Measurements from ENCODE around the gene MATK. TPM values are rescaled to one million over a fixed set of nuclear protein-coding genes. Genes with fewer than 3 reads are reported as not detected.

Gene MATK
- total RNA-seq, 1 donor from 2014 or later: not detected

DNA sequence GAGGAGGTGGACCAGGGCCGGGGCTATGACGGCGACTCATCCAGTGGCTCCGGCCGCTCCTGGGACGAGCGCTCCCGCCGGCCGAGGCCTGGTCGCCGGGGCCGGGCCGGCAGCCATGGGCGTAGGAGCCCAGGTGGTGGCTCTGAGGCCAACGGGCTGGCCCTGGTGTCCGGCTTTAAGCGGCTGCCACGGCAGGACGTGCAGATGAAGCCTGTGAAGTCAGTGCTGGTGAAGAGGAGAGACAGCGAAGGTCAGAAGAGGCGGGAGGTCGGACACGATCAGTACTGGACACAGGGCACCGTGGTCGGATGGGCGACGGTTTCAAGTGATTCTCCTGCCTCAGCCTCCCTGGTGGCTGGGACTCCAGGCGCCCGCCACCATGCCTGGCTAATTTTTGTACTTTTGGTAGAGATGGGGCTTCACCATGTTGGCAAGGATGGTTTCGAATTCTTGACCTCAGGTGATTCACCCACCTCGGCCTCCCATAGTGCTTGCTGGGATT lies 55.7 kb downstream of the MATK start:
- Mint-ChIP-seq H3K4me1 (no peaks in the 10 kb centered on the region), H3K4me3 (no peak overlapping the region), H3K36me3 (ENCODE audit: low read depth) (no peaks in the 10 kb centered on the region)

More for the DNA sequence above, 55.7 kb downstream of the MATK start:
- H3K9me3 Mint-ChIP-seq: no peaks in the 10 kb centered on the region
- no peak for DNase-seq (ENCODE audit: low read depth, low spot score)
- H3K27ac Mint-ChIP-seq (ENCODE audit: unreplicated experiment): no peak overlapping the region
- peaks cover 31% of the 10 kb centered on the region for H3K27me3 Mint-ChIP-seq (ENCODE audit: low read depth)
- TF ChIP-seq, protein P1, sequence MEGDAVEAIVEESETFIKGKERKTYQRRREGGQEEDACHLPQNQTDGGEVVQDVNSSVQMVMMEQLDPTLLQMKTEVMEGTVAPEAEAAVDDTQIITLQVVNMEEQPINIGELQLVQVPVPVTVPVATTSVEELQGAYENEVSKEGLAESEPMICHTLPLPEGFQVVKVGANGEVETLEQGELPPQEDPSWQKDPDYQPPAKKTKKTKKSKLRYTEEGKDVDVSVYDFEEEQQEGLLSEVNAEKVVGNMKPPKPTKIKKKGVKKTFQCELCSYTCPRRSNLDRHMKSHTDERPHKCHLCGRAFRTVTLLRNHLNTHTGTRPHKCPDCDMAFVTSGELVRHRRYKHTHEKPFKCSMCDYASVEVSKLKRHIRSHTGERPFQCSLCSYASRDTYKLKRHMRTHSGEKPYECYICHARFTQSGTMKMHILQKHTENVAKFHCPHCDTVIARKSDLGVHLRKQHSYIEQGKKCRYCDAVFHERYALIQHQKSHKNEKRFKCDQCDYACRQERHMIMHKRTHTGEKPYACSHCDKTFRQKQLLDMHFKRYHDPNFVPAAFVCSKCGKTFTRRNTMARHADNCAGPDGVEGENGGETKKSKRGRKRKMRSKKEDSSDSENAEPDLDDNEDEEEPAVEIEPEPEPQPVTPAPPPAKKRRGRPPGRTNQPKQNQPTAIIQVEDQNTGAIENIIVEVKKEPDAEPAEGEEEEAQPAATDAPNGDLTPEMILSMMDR (conservative IDR thresholded peaks at IDR 0.05): no peak

Other genes starting within 250 kb of the MATK start
- gene TEKTIP1, start 247.2 kb downstream of the MATK start, total RNA-seq: 1.1 and 2.0 TPM in 2 replicates
- gene MFSD12, start 228.8 kb downstream of the MATK start, total RNA-seq: 72.7 and 79.1 TPM in 2 replicates
- gene HMG20B, start 213.4 kb downstream of the MATK start, total RNA-seq: 76.2 and 79.6 TPM in 2 replicates
- gene GIPC3, start 200.9 kb downstream of the MATK start, total RNA-seq: 0.19 and 0.25 TPM in 2 replicates
- gene TBXA2R, start 179.5 kb downstream of the MATK start, total RNA-seq: 0.23 and 0.52 TPM in 2 replicates
- gene CACTIN, start 159.6 kb downstream of the MATK start, total RNA-seq: 33.5 and 36.3 TPM in 2 replicates
- 39.5 and 40.1 TPM in 2 replicates for gene PIP5K1C, start 85.9 kb downstream of the MATK start, total RNA-seq
- gene TJP3, start 78.0 kb downstream of the MATK start, total RNA-seq: not detected in 2 replicates
- gene APBA3, start 24.7 kb downstream of the MATK start, total RNA-seq: 22.8 and 24.5 TPM in 2 replicates
- 41.7 and 41.9 TPM in 2 replicates for gene MRPL54, start 23.7 kb downstream of the MATK start, total RNA-seq
- not detected in 2 replicates for gene RAX2, start 14.2 kb downstream of the MATK start, total RNA-seq
- gene ZFR2, start 82.7 kb upstream of the MATK start, total RNA-seq: 4.2 and 5.0 TPM in 2 replicates
- 14.2 and 16.1 TPM in 2 replicates for gene ATCAY, start 94.3 kb upstream of the MATK start, total RNA-seq
- gene NMRK2, start 146.7 kb upstream of the MATK start, total RNA-seq: not detected in 2 replicates
- 61.8 and 63.1 TPM in 2 replicates for gene DAPK3, start 184.7 kb upstream of the MATK start, total RNA-seq
- 2,663 and 2,725 TPM in 2 replicates for gene EEF2, start 199.1 kb upstream of the MATK start, total RNA-seq
- 49.6 and 58.8 TPM in 2 replicates for gene PIAS4, start 221.4 kb upstream of the MATK start, total RNA-seq